HL-60 (cell line): ENCODE data around the gene SPEN.

ENCODE experiments used
- DNase-seq, 2 experiments: peaks; one replicate each; pipeline ENCODE4 v3.0.0-alpha.2; 2010 to 2020; ENCODE audit warnings: low read depth in 1 of 2, low spot score in 1 of 2
- H3K27ac ChIP-seq: fragments of 250-450 bp; sonication (Bioruptor Pico); replicated peaks from 2 replicates; pipeline ENCODE4 v1.5.1; 2020; ENCODE audit warnings: mild to moderate bottlenecking, moderate library complexity
- H3K27me3 ChIP-seq: fragments of 250-450 bp; sonication (Bioruptor Pico); 2 replicates; pipeline ENCODE4 v1.5.1; 2021; ENCODE audit warnings: mild to moderate bottlenecking, moderate library complexity; ENCODE audit not compliant: insufficient read depth, poor library complexity, severe bottlenecking
- H3K4me3 ChIP-seq: replicated peaks from 2 replicates; pipeline ENCODE4 v1.5.1; 2011; ENCODE audit warnings: mild to moderate bottlenecking, control low read depth, low read length; ENCODE audit not compliant: insufficient read depth
- GABPA ChIP-seq: IDR thresholded peaks from 2 replicates; pipeline ENCODE4 v1.6.1; 2012; ENCODE audit warnings: low read depth
- POLR2AphosphoS5 ChIP-seq: IDR thresholded peaks from 2 replicates; pipeline ENCODE4 v1.6.1; 2012; ENCODE audit warnings: low read depth
- SPI1 ChIP-seq: IDR thresholded peaks from 2 replicates; pipeline ENCODE4 v1.6.1; 2012; ENCODE audit warnings: low read depth, mild to moderate bottlenecking, borderline replicate concordance
- TF ChIP-seq, protein P1 (sequence below): IDR thresholded peaks from 2 replicates; pipeline ENCODE4 v1.6.1; 2012; ENCODE audit warnings: low read depth; ENCODE audit not compliant: insufficient replicate concordance
- TF ChIP-seq, protein P2 (sequence below): IDR thresholded peaks from one replicate; pipeline ENCODE4 v1.5.1; 2011; ENCODE audit warnings: low read length, control low read depth, inconsistent platforms; ENCODE audit not compliant: insufficient read depth

The SPEN gene

DNA sequence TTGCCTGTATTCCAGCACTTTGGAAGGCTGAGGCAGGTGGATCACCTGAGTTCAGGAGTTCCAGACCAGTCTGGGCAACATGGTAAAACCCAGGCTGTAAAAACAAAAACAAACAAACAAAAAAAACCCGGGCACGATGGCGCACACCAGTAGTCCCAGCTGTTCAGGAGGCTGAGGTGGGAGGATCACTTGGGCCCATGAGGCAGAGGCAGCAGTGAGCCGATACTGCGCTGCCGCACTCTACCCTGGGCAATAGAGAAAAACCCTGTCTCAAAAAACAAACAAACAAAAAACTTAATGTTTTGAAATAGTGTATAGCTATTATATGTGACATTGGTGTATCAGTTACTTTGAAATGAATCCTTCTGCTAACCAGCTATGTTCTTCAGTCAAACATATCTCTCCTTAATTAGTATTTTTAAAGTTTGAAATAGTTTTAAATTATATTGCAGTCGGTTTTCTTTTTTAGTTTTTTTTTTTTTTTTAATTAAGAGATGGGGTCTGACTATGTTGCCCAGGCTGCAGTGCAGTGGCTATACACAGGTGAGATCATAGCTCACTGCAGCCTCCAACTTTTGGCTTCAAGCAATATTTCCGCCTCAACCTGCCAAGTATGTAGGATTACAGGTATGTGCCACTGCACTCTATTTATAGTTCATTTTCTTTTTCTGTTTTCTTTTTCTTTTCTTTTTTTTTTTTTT, 11.3 kb downstream of the SPEN start:
- Histone ChIP-seq H3K4me3 (no peak overlapping the region), H3K27ac (no peak overlapping the region), H3K27me3 (no peaks in the 10 kb centered on the region)
- TF ChIP-seq, protein P1, sequence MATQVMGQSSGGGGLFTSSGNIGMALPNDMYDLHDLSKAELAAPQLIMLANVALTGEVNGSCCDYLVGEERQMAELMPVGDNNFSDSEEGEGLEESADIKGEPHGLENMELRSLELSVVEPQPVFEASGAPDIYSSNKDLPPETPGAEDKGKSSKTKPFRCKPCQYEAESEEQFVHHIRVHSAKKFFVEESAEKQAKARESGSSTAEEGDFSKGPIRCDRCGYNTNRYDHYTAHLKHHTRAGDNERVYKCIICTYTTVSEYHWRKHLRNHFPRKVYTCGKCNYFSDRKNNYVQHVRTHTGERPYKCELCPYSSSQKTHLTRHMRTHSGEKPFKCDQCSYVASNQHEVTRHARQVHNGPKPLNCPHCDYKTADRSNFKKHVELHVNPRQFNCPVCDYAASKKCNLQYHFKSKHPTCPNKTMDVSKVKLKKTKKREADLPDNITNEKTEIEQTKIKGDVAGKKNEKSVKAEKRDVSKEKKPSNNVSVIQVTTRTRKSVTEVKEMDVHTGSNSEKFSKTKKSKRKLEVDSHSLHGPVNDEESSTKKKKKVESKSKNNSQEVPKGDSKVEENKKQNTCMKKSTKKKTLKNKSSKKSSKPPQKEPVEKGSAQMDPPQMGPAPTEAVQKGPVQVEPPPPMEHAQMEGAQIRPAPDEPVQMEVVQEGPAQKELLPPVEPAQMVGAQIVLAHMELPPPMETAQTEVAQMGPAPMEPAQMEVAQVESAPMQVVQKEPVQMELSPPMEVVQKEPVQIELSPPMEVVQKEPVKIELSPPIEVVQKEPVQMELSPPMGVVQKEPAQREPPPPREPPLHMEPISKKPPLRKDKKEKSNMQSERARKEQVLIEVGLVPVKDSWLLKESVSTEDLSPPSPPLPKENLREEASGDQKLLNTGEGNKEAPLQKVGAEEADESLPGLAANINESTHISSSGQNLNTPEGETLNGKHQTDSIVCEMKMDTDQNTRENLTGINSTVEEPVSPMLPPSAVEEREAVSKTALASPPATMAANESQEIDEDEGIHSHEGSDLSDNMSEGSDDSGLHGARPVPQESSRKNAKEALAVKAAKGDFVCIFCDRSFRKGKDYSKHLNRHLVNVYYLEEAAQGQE: no peak
- no peak for TF ChIP-seq POLR2AphosphoS5
- no peak for TF ChIP-seq GABPA
- TF ChIP-seq SPI1: no peak
- TF ChIP-seq, protein P2, sequence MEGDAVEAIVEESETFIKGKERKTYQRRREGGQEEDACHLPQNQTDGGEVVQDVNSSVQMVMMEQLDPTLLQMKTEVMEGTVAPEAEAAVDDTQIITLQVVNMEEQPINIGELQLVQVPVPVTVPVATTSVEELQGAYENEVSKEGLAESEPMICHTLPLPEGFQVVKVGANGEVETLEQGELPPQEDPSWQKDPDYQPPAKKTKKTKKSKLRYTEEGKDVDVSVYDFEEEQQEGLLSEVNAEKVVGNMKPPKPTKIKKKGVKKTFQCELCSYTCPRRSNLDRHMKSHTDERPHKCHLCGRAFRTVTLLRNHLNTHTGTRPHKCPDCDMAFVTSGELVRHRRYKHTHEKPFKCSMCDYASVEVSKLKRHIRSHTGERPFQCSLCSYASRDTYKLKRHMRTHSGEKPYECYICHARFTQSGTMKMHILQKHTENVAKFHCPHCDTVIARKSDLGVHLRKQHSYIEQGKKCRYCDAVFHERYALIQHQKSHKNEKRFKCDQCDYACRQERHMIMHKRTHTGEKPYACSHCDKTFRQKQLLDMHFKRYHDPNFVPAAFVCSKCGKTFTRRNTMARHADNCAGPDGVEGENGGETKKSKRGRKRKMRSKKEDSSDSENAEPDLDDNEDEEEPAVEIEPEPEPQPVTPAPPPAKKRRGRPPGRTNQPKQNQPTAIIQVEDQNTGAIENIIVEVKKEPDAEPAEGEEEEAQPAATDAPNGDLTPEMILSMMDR: no peak
- no peak for DNase-seq

DNA sequence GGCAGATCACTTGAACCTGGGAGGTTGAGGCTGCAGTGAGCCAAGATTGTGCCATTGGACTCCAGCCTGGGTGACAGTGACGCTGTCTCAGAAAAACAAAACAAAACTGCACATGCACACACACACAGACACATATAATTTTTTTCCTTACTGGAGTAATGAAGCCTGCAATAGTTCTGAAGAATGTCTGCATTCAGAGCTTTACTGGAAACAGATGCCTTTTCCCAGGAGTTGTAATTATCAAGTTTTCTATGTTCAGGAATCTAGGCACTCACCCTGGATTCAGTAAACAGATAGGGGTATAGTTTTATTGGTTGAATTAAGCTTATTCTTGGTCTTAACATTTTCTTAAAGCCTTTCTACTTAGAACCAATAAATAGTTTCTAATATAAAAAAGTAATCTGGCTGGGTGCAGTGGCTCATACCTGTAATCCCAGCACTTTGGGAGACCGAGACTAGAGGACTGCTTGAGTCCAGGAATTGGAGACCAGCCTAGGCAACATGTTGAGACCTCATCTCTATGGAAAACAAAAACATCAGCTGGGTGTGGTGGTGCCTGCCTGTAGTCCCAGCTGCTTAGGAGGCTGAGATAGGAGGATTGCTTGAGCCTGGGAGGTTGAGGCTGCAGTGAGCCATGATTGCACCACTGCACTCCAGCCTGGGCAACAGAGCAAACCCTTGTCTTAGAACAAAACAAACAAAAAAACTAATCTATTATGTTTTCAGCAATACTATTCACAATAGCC, 15.8 kb downstream of the SPEN start:
- H3K27ac ChIP-seq: no peak overlapping the region
- DNase-seq: no peak
- TF ChIP-seq GABPA: no peak
- no peak for TF ChIP-seq SPI1
- TF ChIP-seq, protein P2: no peak
- no peak for TF ChIP-seq POLR2AphosphoS5
- TF ChIP-seq, protein P1: no peak
- H3K27me3 ChIP-seq: no peaks in the 10 kb centered on the region
- no peak overlapping the region for H3K4me3 ChIP-seq

DNA sequence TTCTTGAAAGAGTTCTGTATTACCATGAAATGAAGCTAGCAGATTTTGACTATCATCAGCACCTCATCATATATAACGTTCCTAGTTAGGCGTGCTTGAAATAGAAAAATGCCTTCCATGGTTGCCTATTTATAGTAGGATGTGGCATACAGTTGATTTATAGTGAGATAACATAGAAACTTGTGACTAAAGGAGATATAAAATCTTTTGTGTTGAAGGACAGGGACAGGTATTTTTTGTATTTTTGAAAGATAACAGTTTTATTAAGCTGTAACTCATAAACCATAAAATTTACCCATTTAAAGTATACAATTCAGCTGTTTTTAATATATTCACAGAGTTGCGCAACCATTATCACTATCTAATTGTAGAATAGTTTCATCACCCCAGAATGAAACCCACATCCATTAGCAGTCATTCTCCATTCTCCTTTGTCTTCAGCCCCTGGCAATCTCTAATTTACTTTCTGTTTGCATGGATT, 19.3 kb downstream of the SPEN start:
- Histone ChIP-seq H3K4me3 (no peak overlapping the region), H3K27ac (no peak overlapping the region), H3K27me3 (no peaks in the 10 kb centered on the region)
- TF ChIP-seq, protein P2: no peak
- TF ChIP-seq POLR2AphosphoS5 (no peak), GABPA (no peak), SPI1 (no peak)
- TF ChIP-seq, protein P1: no peak
- DNase-seq: no peak
